Stomach smooth muscle (tissue), 2 donors: Measurements from ENCODE around the gene CUEDC1.
A peak's percentile ranks its signal among the peaks of the same experiment; 100 is the strongest.

Source experiments
- H3K27ac ChIP-seq: one replicate; pipeline ENCODE4 v1.7.0; 2013; ENCODE audit warnings: mild to moderate bottlenecking, low read length, inconsistent platforms
- H3K27me3 ChIP-seq, 2 donors: one replicate each; pipeline ENCODE4 v1.7.0; 2013; ENCODE audit warnings: low read length in 2 of 2; ENCODE audit not compliant: insufficient read depth in 2 of 2, control insufficient read depth in 1 of 2
- H3K36me3 ChIP-seq, 2 donors: one replicate each; pipeline ENCODE4 v1.7.0; 2013; ENCODE audit warnings: low read length in 2 of 2; ENCODE audit not compliant: control insufficient read depth in 2 of 2, insufficient read depth in 2 of 2
- H3K4me1 ChIP-seq: one replicate; pipeline ENCODE4 v1.7.0; 2013; ENCODE audit warnings: low read length; ENCODE audit not compliant: control insufficient read depth, insufficient read depth
- H3K4me3 ChIP-seq, 2 donors: one replicate each; pipeline ENCODE4 v1.7.0; 2013; ENCODE audit warnings: low read length in 2 of 2
- H3K9ac ChIP-seq, 2 donors: one replicate each; pipeline ENCODE4 v1.7.0; 2013; ENCODE audit warnings: low read length in 2 of 2, mild to moderate bottlenecking in 1 of 2
- H3K9me3 ChIP-seq, 2 donors: one replicate each; pipeline ENCODE4 v1.7.0; 2013; ENCODE audit warnings: low read length in 2 of 2; ENCODE audit not compliant: control insufficient read depth in 2 of 2
- donor health status: healthy.
- donor health status: Pancreatic carcinoma.

CUEDC1 gene

GRCh38 chr17:57946798-57947358, 8.3 kb downstream of the CUEDC1 start:
- Histone ChIP-seq H3K4me1 (peaks cover 74% of the 10 kb centered on the region), H3K9me3 (no peaks in the 10 kb centered on the region), H3K36me3 (no peaks in the 10 kb centered on the region), H3K4me3 (peak overlapping the region; percentile 73 to 79), H3K9ac (peak overlapping the region; percentile 68 to 78), H3K27me3 (no peaks in the 10 kb centered on the region), H3K27ac (peak overlapping the region; percentile 90)

DNA sequence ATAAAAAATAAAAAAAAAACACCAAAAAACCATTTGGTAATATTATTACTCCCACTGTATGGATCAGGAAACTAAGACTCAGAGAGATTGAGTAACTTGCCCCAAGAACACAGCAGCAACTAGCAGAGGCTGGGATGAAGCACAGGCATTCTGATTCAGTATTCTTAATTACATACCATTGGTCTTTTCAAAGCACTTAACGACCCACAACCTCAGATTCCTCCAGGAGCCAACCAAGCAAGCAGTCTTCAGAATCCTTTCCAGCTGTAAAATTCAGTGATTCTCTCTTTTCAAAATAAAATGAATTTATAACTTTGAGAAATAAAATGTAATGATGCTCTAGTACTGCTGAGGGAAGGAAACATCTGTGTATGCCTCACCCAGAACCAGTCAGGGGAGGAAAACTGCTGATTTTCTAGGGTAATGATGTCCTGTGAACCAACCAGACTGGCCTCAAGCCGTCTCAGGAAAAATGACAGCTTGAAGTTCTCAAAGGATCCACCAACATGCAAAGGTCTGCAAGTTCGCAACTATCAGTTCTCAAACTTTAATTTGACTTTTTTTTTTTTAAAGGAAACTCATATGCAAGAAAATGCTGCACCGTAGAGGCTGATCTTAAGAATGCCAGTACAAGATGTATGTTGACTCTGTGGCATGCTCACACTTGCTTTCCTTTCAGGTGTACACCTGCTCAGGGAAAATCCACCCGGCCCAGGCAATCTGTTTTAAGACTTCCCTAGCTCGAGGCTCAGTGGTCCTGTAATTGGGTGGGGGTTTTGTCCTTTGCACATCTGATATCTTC, 9.0 kb downstream of the CUEDC1 start:
- H3K36me3 ChIP-seq = no peaks in the 10 kb centered on the region
- H3K4me3 ChIP-seq = peak overlapping the region; percentile 73 to 79
- no peaks in the 10 kb centered on the region for H3K9me3 ChIP-seq
- peaks cover 78% of the 10 kb centered on the region for H3K4me1 ChIP-seq
- no peaks in the 10 kb centered on the region for H3K27me3 ChIP-seq
- H3K9ac ChIP-seq = peak overlapping the region; percentile 68 to 78
- H3K27ac ChIP-seq = peak overlapping the region; percentile 90

DNA sequence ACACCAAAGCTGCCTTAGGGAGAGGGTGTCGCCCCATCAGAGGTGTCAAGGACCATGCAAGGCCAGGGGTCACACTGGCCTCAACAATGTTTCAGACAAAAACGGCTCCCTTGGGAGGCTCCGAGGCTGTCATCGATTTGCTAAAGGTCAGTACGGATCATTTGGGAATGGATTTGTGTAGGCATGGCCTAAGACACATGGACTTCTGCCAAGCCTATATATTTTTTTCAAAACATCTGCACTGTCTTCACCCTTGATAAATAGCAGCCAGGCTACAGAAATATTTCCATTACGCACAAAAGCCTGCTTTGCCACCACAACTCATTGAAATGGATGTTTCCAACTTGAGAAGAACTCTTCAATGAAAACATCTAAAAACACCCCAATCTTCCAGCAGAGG, 10.3 kb downstream of the CUEDC1 start:
- Histone ChIP-seq H3K27ac (peak overlapping the region; percentile 90), H3K4me1 (peaks cover 84% of the 10 kb centered on the region), H3K36me3 (no peaks in the 10 kb centered on the region), H3K9me3 (no peaks in the 10 kb centered on the region), H3K27me3 (no peaks in the 10 kb centered on the region), H3K9ac (peak overlapping the region in 1 of 2 donors; percentile 0), H3K4me3 (peak overlapping the region in 1 of 2 donors; percentile 29)

GRCh38 chr17:57943645-57944044, 11.6 kb downstream of the CUEDC1 start:
- no peaks in the 10 kb centered on the region for H3K27me3 ChIP-seq
- H3K36me3 ChIP-seq = no peaks in the 10 kb centered on the region
- no peaks in the 10 kb centered on the region for H3K9me3 ChIP-seq
- no peak overlapping the region for H3K4me3 ChIP-seq
- H3K9ac ChIP-seq = peak overlapping the region in 1 of 2 donors; percentile 39
- peaks cover 82% of the 10 kb centered on the region for H3K4me1 ChIP-seq
- peak overlapping the region; percentile 92 for H3K27ac ChIP-seq

- no peaks in the 10 kb centered on the region for H3K9me3 ChIP-seq
- peaks cover 82% of the 10 kb centered on the region for H3K4me1 ChIP-seq
- H3K27me3 ChIP-seq = no peaks in the 10 kb centered on the region
- peak overlapping the region in 1 of 2 donors; percentile 29 for H3K4me3 ChIP-seq
- peak overlapping the region; percentile 92 for H3K27ac ChIP-seq
- H3K9ac ChIP-seq = peak overlapping the region; percentile 29 to 39
- H3K36me3 ChIP-seq = no peaks in the 10 kb centered on the region
Measured at GRCh38 chr17:57943140-57943539, 12.1 kb downstream of the CUEDC1 start.

DNA sequence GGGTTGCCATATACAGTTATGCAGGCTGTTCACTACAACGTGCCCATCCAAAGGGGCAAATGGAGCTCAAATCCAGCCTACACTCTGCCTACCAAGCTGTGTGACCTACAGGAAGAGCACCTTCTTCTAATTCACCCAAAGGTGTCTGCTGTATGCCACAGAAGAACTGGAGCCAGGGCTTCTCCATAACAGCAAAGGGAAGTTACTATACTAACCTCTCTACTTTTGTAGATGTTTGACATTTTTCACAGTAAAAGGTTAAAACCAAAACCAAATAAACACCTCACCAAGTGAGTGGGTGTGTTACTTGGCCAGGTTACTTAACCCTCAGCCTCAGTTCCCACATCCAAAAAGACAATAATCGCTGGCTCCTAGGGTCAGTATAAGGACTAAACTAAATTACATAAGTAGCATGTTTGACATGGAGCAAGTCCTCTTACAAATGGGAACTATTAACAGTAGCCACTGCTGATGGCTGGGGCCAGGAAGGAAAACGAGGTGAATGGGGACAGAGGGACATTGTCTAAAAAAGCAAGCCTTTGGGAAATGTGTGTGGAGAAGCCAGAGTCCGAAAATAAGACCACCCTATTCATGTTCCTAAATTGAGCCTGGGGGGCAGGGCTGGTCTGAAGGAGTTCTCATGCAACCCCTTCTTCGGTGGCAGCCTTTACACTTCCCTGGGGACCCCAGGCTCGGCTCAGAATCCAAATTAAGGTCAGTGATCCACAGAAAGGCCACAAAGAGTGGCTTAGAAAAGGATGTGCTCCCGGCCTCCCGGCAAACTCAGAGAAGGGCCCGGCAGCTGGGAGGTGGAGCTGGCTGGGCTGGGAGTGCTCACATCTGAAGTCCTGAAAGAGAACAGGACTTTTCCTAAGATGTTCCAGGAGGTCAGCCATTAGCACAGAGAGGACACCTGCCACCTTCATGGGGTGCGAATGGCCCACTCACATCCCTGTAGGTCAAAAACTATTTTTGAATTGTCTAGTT, 13.5 kb downstream of the CUEDC1 start:
- H3K27ac ChIP-seq = peak overlapping the region; percentile 92
- H3K9ac ChIP-seq = peak overlapping the region; percentile 42 to 56
- peaks cover 86% of the 10 kb centered on the region for H3K4me1 ChIP-seq
- H3K4me3 ChIP-seq = peak overlapping the region; percentile 40 to 44
- no peaks in the 10 kb centered on the region for H3K9me3 ChIP-seq
- H3K27me3 ChIP-seq = no peaks in the 10 kb centered on the region
- no peaks in the 10 kb centered on the region for H3K36me3 ChIP-seq

GRCh38 chr17:57940653-57941329, 14.4 kb downstream of the CUEDC1 start:
- peak overlapping the region; percentile 92 for H3K27ac ChIP-seq
- peaks cover 86% of the 10 kb centered on the region for H3K4me1 ChIP-seq
- peak overlapping the region; percentile 40 to 44 for H3K4me3 ChIP-seq
- no peaks in the 10 kb centered on the region for H3K27me3 ChIP-seq
- no peaks in the 10 kb centered on the region for H3K9me3 ChIP-seq
- H3K9ac ChIP-seq = peak overlapping the region; percentile 42 to 56
- H3K36me3 ChIP-seq = no peaks in the 10 kb centered on the region

- Histone ChIP-seq H3K9me3 (no peaks in the 10 kb centered on the region), H3K4me3 (peak overlapping the region in 1 of 2 donors; percentile 40), H3K27ac (peak overlapping the region; percentile 92), H3K4me1 (peaks cover 92% of the 10 kb centered on the region), H3K36me3 (no peaks in the 10 kb centered on the region), H3K27me3 (no peaks in the 10 kb centered on the region), H3K9ac (peak overlapping the region in 1 of 2 donors; percentile 13)
Measured at GRCh38 chr17:57940231-57940630, 15.0 kb downstream of the CUEDC1 start.

- Histone ChIP-seq H3K4me3 (peak overlapping the region in 1 of 2 donors; percentile 40), H3K36me3 (no peaks in the 10 kb centered on the region), H3K9ac (peak overlapping the region; percentile 13 to 36), H3K27me3 (no peaks in the 10 kb centered on the region), H3K27ac (peak overlapping the region; percentile 92), H3K9me3 (no peaks in the 10 kb centered on the region), H3K4me1 (peaks cover 92% of the 10 kb centered on the region)
Measured at GRCh38 chr17:57939797-57940196, 15.4 kb downstream of the CUEDC1 start.

- Histone ChIP-seq H3K4me1 (peaks cover 92% of the 10 kb centered on the region), H3K27ac (peak overlapping the region; percentile 99), H3K9me3 (no peaks in the 10 kb centered on the region), H3K9ac (peak overlapping the region; percentile 35 to 47), H3K27me3 (no peaks in the 10 kb centered on the region), H3K4me3 (peak overlapping the region in 1 of 2 donors; percentile 4), H3K36me3 (no peaks in the 10 kb centered on the region)
Measured at GRCh38 chr17:57938061-57938502, 17.1 kb downstream of the CUEDC1 start.
